Natural killer cell (primary cell): Measurements from ENCODE around the gene SMARCA2. TPM values are rescaled to one million over a fixed set of nuclear protein-coding genes. Genes with fewer than 3 reads are reported as not detected.

Source experiments
- ATAC-seq, 3 donors: fragments of 150-1000 bp in 2 of 3; fragments of 200-7000 bp in 1 of 3; cut with Tn5 transposase; 1 replicate in 1 of 3; 2 replicates in 2 of 3; pipeline ENCODE4 v1.10.0; 2021; ENCODE audit warnings: mild to moderate bottlenecking in 2 of 3, moderate library complexity in 2 of 3
- DNase-seq, 2 donors: peaks; one replicate each; pipeline versions ENCODE4 v3.0.0 to v3.0.0-alpha.2; 2013 to 2021; ENCODE audit warnings: mixed read lengths in 1 of 2
- H3K27ac ChIP-seq: one replicate; pipeline ENCODE4 v1.5.1; 2013; ENCODE audit warnings: mild to moderate bottlenecking, low read length
- H3K27me3 ChIP-seq: one replicate; pipeline ENCODE4 v1.6.1; 2013; ENCODE audit warnings: low read length; ENCODE audit not compliant: control insufficient read depth, insufficient read depth
- H3K36me3 ChIP-seq: one replicate; pipeline ENCODE4 v1.6.1; 2013; ENCODE audit warnings: low read length; ENCODE audit not compliant: control insufficient read depth, insufficient read depth
- H3K4me1 ChIP-seq: one replicate; pipeline ENCODE4 v1.6.1; 2013; ENCODE audit warnings: low read length; ENCODE audit not compliant: control insufficient read depth, insufficient read depth
- H3K4me3 ChIP-seq: one replicate; pipeline ENCODE4 v1.5.1; 2013; ENCODE audit warnings: low read length
- H3K9me3 ChIP-seq: one replicate; pipeline ENCODE4 v1.6.1; 2013; ENCODE audit warnings: low read length; ENCODE audit not compliant: control insufficient read depth, insufficient read depth
- H3K27ac Mint-ChIP-seq, 2 donors: one replicate each; pipeline ENCODE4 v1.8.0; 2022; ENCODE audit warnings: mild to moderate bottlenecking in 2 of 2, mixed read lengths in 2 of 2, moderate library complexity in 1 of 2
- H3K27me3 Mint-ChIP-seq, 2 donors: one replicate each; pipeline ENCODE4 v1.8.0; 2022; ENCODE audit warnings: low read depth in 2 of 2, mixed read lengths in 2 of 2
- H3K36me3 Mint-ChIP-seq: one replicate; pipeline ENCODE4 v1.8.0; 2022; ENCODE audit warnings: mixed read lengths
- H3K4me1 Mint-ChIP-seq, 2 donors: one replicate each; pipeline ENCODE4 v1.8.0; 2022; ENCODE audit warnings: mixed read lengths in 2 of 2
- H3K4me3 Mint-ChIP-seq: one replicate; pipeline ENCODE4 v1.8.0; 2022; ENCODE audit warnings: mild to moderate bottlenecking, moderate library complexity, mixed read lengths
- H3K9me3 Mint-ChIP-seq, 2 donors: one replicate each; pipeline ENCODE4 v1.8.0; 2022; ENCODE audit warnings: mixed read lengths in 2 of 2
- WGBS: methylation state at CpG from one replicate; pipeline ENCODE4 v1.1.7; 2013; ENCODE audit warnings: missing lambda C conversion rate; ENCODE audit not compliant: insufficient coverage; 5-methylcytosine and 5-hydroxymethylcytosine counted together
- intact Hi-C: fragments of 100-400 bp; cut with micrococcal nuclease; formaldehyde crosslinking; loops from one replicate; pipeline ENCODE4 v1.14.2; 2022
- total RNA-seq, 4 donors: library from RNA; stranded (reverse); fragments of 120-200 nt in 1 of 4; gene quantifications; one replicate each; pipeline versions ENCODE4 v1.2.3 to v1.2.4, GENCODE V29; 2013 to 2022
- TF ChIP-seq, protein P1 (sequence below): fragments of 200-600 bp; IDR thresholded peaks from one replicate; pipeline ENCODE4 v1.8.0; 2022; ENCODE audit warnings: antibody characterized with exemption

The SMARCA2 gene
- total RNA-seq, 3 donors from 2014 or later (not counting 1 experiment from before 2014, with no cell fraction given), result 303 to 324 (median 308) TPM

DNA sequence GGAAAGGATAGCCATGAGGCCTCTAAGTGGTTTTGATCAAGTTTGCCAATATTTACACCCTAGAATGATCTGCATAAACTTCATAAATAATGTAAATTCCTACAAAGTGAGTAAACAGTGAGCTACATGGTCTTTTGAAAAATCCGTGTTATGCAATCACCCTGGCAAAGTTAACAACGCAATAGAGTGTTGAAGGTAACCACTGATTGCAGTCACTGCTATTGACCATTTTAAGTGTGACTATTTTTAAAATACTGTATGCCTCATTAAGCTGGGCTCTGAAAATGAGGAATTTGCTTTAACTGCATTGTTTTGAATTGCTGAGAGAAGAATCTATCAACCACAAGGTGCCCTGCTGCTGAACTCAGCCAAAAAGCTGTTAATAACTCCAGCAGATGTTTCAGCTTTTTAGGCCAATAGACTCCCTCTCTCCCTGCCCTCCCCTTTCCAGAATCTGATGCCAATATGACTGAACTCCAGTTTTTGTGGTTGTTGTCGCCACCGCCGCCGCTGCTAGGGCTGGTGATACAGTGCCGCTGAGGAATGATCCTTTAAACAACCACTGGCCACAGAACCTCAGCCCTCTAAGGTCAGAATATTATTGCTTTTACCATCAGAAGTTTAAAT lies 35.3 kb upstream of the SMARCA2 start:
- Mint-ChIP-seq H3K27ac (no peak overlapping the region), H3K27me3 (peaks cover 0 to 7% of the 10 kb centered on the region in 2 donors), H3K9me3 (no peaks in the 10 kb centered on the region), H3K4me1 (no peaks in the 10 kb centered on the region), H3K36me3 (no peaks in the 10 kb centered on the region), H3K4me3 (no peak overlapping the region)
- DNase-seq, result no peak
- Histone ChIP-seq H3K36me3 (no peaks in the 10 kb centered on the region), H3K4me3 (no peak overlapping the region), H3K27me3 (no peaks in the 10 kb centered on the region), H3K27ac (no peak overlapping the region), H3K9me3 (no peaks in the 10 kb centered on the region), H3K4me1 (no peaks in the 10 kb centered on the region)
- intact Hi-C loops, result no loop called here
- 77% methylated on average over 7 of the region's 7 CpGs for WGBS
- ATAC-seq, result no peak
- TF ChIP-seq, protein P1, sequence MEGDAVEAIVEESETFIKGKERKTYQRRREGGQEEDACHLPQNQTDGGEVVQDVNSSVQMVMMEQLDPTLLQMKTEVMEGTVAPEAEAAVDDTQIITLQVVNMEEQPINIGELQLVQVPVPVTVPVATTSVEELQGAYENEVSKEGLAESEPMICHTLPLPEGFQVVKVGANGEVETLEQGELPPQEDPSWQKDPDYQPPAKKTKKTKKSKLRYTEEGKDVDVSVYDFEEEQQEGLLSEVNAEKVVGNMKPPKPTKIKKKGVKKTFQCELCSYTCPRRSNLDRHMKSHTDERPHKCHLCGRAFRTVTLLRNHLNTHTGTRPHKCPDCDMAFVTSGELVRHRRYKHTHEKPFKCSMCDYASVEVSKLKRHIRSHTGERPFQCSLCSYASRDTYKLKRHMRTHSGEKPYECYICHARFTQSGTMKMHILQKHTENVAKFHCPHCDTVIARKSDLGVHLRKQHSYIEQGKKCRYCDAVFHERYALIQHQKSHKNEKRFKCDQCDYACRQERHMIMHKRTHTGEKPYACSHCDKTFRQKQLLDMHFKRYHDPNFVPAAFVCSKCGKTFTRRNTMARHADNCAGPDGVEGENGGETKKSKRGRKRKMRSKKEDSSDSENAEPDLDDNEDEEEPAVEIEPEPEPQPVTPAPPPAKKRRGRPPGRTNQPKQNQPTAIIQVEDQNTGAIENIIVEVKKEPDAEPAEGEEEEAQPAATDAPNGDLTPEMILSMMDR, result no peak

DNA sequence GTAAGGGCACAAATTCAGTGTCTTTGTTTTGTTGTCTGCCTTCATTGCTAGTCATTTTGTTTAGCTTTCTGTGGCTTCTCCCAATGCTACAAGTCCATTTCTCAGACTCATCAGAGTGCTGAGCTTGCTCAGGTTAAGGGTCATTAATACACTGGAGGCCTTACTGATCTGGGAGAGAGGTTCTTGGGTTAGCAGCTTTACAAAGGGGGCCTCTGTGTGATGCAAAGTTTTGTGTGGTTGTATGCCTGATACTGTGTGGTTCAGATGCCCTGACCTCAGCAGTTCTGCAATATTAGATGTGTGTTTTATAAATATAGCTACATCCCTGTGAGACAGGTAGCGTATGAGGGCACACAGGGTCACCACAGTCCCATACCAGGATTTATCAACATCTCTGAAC lies 34.8 kb upstream of the SMARCA2 start:
- DNase-seq, result no peak
- H3K27ac ChIP-seq, result no peak overlapping the region
- H3K9me3 Mint-ChIP-seq, result no peaks in the 10 kb centered on the region
- H3K9me3 ChIP-seq, result no peaks in the 10 kb centered on the region
- intact Hi-C loops, result no loop called here
- 100% methylated on average over 1 of the region's 1 CpG for WGBS
- H3K27me3 ChIP-seq, result no peaks in the 10 kb centered on the region
- TF ChIP-seq, protein P1, result no peak
- peaks cover 0 to 7% of the 10 kb centered on the region in 2 donors for H3K27me3 Mint-ChIP-seq
- H3K36me3 ChIP-seq, result no peaks in the 10 kb centered on the region
- no peaks in the 10 kb centered on the region for H3K36me3 Mint-ChIP-seq
- H3K4me3 ChIP-seq, result no peak overlapping the region
- H3K4me3 Mint-ChIP-seq, result no peak overlapping the region
- H3K27ac Mint-ChIP-seq, result no peak overlapping the region
- no peaks in the 10 kb centered on the region for H3K4me1 Mint-ChIP-seq
- no peaks in the 10 kb centered on the region for H3K4me1 ChIP-seq
- ATAC-seq, result no peak

DNA sequence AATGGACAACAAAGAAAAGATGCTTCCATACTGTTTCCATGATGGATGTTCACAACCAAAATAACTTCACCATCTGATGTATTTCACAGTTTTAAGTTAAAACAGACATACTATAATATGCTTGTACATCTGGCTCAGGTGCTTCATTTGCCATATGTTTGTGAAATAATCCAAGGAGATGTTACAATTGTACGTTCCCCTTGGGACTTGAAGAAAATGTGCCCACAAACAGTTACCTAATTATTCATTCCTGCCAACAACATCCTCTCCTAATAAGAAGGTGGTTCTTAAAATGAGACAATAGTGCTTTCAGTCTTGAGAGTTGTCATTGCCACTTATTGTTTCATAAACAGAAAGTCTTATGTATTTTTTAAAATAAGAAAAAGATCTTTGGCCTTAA lies 33.1 kb upstream of the SMARCA2 start:
- DNase-seq, result no peak
- no peaks in the 10 kb centered on the region for H3K36me3 ChIP-seq
- Mint-ChIP-seq H3K27me3 (peaks cover under 1 to 23% of the 10 kb centered on the region in 2 donors), H3K27ac (no peak overlapping the region), H3K36me3 (no peaks in the 10 kb centered on the region), H3K9me3 (no peaks in the 10 kb centered on the region), H3K4me1 (no peaks in the 10 kb centered on the region), H3K4me3 (no peak overlapping the region)
- H3K9me3 ChIP-seq, result no peaks in the 10 kb centered on the region
- no peak overlapping the region for H3K4me3 ChIP-seq
- H3K27ac ChIP-seq, result no peak overlapping the region
- intact Hi-C loops, result no loop called here
- TF ChIP-seq, protein P1, result no peak
- no peaks in the 10 kb centered on the region for H3K4me1 ChIP-seq
- no peaks in the 10 kb centered on the region for H3K27me3 ChIP-seq
- no peak for ATAC-seq
- 80% methylated on average over 1 of the region's 1 CpG for WGBS

DNA sequence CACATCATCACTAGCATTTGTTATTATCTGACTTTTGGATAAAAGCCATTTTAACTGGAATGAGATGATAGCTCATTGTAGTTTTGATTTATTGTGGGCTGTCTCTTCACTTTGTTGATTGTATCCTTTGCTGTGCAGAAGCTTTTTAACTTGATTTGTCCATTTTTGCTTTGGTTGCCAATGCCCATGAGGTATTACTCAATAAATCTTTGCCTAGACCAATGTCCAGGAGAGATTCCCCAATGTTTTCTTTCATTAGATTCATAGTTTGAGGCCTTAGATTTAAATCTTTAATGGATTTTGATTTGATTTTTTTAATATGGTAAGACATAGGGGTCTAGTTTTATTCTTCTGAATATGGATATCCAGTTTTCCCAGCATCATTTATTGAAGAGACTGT lies 28.8 kb upstream of the SMARCA2 start:
- Histone ChIP-seq H3K4me1 (no peaks in the 10 kb centered on the region), H3K9me3 (no peaks in the 10 kb centered on the region), H3K27ac (no peak overlapping the region), H3K36me3 (no peaks in the 10 kb centered on the region), H3K4me3 (no peak overlapping the region), H3K27me3 (no peaks in the 10 kb centered on the region)
- TF ChIP-seq, protein P1, result no peak
- Mint-ChIP-seq H3K4me1 (no peaks in the 10 kb centered on the region), H3K27me3 (peaks cover 7 to 27% of the 10 kb centered on the region in 2 donors), H3K4me3 (no peak overlapping the region), H3K27ac (no peak overlapping the region), H3K9me3 (no peaks in the 10 kb centered on the region), H3K36me3 (no peaks in the 10 kb centered on the region)
- DNase-seq (no peak), ATAC-seq (no peak)
- intact Hi-C loops, result no loop called here
